COLO668 (cell line): ENCODE results near the gene DCTN3.

Experiments used
- DNase-seq: peaks from one replicate; lab custom pipeline; 2025; ENCODE audit not compliant: unreplicated experiment; lab: John Stamatoyannopoulos, UW

The DCTN3 gene

GRCh38 chr9:34591248-34591916 is 28.9 kb downstream of the DCTN3 start:
- peak; percentile 80 for DNase-seq

- no peak for DNase-seq
Measured at GRCh38 chr9:34590381-34591247, 29.7 kb downstream of the DCTN3 start.

GRCh38 chr9:34589636-34590380 is 30.5 kb downstream of the DCTN3 start, which contains the start of gene CNTFR:
TSS of gene CNTFR (minus strand) at chr9:34589724. CDS start at chr9:34568981, 20,743 bp downstream.
- peak; percentile 46 for DNase-seq

DNA sequence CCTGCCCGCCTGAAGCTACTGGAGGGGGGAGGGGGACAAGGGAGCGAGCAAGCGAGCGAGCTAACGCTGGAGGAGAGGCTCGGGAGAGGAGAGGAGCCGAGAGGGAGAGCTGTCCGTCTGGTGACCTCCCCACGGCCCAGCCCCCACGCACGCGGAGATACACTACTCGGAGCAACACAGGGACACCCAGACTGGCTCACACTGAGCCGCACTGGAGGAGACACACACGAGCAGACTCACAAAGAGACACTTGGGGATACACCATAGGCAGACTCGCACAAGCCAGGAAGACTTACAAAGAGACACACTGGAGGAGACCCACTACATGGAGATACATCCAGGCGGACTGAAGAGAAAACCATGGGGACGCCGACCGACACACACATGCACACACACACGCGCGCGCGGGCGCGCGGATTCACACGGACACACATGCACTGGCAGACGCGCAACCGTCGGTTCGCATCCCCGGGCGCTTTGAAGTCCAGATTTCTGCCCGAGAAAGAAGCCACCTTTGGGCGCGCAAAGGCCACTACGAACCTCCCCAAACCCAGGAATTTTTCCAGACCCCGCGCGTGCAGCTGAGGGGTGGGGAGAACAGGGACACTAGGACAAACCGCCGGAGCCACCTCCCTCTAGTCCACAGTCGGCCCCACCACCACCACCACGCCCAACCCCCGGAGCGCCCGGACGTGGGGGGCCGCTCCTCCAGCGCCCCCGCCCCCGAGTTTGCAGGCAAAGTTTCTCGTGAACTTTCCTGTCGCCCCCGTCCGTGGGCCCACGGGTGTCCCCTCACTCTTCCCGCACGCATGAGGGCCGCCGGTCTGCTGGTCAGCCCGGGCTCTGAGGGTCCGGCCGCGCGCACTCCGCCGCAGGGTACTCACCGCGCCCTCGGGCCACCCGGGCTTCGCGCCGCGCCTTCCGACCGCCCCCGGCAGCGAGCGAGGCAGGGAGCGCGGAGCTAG is 31.3 kb downstream of the DCTN3 start:
- DNase-seq, result peak; percentile 17

DNA sequence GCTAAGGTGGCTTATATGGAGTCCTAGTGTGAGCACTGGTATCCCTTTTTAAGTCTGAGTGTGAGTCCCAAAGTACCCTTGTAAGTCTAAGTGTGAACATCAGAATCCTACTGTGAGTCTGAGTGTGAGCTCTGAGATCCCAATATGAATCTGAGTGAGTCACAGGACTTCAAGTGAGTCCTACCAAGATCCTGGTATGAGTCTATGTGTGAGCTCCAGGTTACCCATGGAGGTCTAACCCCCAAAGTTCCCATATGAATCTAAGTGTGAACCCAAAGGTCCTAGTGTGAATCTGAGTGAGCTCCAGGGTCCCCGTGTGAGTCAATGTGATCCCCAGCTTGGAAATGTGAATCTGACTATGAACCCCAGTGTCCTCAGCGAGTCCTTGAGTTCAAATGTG is 33.0 kb downstream of the DCTN3 start:
- DNase-seq, result no peak

DNA sequence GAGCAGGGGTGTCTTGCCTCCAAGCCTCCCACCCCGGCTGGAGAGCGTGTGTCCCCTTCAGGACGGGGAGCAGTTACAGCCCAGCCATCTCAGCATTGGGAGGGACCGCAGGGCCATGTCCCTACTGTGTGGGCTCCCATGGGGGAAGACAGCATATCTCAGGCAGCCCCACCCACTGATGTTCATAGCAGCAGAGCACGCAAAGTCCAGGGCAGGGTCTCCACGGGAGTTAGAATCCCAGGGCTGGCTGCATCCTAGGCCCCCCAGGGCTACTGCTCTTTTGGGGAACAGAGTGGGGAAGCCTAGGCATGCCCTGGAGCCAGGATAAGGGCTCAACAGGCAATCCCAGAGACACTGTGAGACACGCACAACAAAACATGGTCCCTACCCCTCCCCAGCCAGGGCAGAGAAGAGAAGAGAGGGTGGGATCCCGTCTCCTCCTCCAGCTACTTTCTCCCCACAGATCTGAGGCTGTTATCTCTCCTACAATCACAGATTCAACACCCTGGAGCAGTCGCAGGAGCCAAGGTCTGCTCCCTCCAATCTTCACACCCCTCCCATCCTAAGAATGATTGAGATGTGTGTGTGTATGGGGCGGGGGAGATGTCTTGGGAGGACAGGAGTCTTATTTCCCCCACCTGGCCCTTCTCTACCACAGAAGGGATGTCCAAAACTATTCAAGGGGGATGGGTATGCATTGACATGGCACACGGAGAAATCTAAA is 34.2 kb downstream of the DCTN3 start:
- DNase-seq, result no peak

DNA sequence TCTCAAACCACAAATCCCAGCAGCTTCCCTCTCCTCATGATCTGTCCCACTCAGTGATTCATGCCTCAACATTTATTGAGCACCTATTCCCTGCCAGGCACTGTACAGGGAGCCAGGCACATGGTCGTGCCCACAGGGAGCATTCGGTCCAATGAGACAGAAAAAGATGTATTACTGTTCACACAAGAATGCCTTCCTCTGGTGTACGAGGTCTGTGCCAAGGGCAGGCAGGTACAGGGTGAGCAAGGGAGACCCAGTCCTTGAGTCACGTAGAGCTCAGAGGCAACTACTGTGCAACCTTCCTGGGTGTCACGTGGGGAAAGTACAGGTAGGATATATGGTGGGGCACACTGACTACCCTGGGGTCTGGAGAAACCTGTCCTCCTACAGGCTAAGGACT is 35.3 kb downstream of the DCTN3 start:
- DNase-seq, result no peak

DNA sequence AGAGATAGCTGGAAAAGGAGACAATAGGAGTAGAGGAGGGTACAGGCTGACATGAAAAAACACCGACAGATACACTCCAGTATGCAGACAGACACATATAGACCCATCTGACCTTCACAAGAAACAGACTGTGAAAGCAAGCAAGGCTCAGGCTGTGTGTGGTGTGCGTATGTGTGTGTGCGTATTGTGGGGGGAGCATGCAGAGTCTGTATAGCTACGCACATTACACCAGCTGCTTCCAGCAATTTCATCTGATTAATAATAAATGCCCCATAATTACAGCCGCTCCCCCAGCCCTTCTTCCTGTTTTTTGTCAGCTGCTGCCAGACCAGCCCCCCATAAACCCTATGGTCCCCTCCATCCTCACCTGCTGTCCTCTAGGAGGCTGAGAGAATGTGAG is 37.5 kb downstream of the DCTN3 start:
- no peak for DNase-seq

DNA sequence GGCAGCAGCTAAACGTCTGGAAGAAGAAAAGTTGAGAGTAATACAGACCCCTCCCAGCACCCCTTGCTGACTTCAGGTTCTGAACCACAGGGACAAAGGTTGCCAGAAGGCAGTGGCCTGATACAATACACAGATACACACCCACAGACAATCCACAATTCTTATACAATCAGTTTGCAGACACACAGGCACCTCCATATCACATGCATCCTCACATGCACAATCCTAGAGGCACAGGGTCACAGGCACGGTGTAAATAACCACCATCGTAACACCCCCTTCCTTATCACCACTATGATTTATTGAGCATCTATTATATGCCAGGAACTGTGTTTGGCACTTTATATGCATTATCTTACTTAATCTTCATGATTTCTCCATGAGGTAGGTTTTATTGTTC is 39.0 kb downstream of the DCTN3 start:
- DNase-seq, result no peak

- peak; percentile 7 for DNase-seq
Measured at GRCh38 chr9:34580358-34580757, 39.9 kb downstream of the DCTN3 start.

- DNase-seq, result no peak
Measured at GRCh38 chr9:34579808-34580163, 40.5 kb downstream of the DCTN3 start.

DNA sequence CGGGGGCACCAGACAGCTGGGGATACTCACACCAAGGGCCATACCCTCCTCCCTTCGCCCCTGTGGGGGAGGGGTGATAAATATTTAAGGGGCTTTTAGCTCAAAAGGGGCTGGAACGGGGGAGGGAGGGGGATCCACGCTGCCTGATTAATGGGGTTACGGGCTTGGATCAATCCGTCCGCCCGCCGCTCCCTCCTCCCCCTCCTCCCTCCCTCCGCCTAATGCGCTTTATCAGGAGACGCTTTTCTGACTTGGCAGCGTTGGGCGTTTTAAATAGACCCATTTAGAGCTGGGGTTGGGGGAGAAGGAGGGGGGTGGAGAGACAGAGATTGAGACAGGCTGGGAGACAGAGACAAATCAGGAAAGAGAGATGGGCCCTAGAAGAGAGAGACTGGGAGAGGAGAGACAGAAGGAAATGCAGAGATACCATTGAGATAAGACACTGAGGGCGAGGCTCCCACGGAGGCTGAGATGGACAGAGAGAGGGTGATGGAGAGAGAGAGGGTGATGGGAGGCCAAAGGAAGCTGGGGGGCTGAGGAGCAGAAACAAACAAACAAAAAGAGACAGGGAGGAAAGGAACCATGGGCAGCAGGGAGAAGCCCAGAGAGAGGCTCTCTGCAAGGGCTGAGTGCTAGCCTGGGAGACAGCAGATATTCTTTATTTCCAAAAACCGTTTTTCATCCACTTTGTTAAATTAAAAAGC is 41.0 kb downstream of the DCTN3 start:
- DNase-seq, result no peak

GRCh38 chr9:34578241-34579103 is 41.8 kb downstream of the DCTN3 start:
- peak; percentile 19 for DNase-seq

- no peak for DNase-seq
Measured at GRCh38 chr9:34577400-34578240, 42.7 kb downstream of the DCTN3 start.

DNA sequence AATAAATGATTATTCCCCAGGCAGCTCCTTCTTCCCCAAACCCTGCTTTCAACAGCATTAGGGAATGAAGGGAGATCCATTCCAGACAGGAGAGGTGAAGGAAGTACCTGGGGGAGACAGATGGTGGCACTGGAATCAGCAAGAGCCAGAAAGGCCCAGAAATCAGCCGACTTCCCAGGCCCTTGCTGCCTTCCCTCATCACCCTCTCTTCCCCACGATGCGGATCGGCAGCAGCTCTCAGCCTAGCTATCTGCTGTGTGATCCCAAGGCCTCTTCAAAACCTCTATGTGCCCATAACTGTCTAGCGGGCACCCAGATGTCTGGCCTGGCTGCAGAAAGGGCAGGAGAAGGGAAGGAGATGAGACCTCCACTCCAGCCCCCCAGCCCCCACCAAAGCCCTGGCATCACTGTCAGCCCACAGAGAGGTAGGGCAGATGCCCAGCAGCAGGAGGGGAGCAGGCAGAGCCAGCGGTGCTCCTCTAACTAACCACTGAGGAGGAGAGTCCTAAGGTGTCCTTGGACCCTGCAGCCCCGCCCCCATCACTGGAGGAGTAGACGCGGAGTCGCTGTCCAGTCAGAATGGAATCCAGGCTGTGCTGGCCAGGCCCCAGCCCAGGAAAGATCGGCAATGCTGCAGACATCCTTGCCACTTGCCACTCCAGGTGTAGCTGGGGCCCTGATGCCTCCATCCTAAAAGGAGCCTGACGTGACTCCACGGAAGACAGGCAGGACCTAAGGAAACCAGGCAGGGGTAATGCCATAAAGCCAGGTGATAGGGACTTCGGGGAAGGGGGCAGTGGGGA is 43.5 kb downstream of the DCTN3 start:
- no peak for DNase-seq

DNA sequence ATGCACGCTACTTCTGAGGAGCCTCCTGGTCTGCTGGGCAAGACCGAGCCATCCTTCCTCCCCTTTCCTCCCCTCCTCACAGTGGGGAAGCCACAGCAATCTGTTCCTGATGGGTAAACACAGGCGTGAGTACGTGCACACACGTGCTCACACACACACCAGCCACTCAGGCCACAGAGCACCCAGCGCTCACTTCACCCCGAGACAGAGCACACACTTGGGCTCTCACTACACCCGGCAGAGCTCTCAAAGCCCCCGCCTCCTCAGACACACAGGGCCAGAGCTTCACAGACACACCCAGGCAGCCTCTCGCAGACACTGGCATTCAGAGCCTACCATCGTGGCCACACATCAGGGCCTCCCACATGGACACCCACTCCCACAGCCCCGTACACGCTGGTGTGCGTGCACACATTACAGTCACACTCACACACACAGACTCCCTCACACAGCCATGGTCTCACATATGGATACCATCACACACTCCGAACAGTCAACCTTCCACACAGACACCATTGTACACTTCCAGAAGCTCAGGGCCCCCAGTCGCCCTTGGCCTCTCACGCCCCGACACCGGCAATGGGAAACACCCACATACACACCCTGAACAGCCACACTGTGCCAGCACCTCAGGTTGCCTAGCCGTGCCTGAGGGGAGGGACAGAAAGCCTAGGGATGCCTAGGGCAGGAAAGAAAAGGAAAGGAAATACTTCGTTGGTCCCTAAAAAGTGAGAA is 44.3 kb downstream of the DCTN3 start:
- DNase-seq, result no peak
